H9 (cell line): ENCODE data around the gene KRT80. TPM values are rescaled to one million over a fixed set of nuclear protein-coding genes. Genes with fewer than 3 reads are reported as not detected.

Experiments used
- DNase-seq: peaks from one replicate; pipeline ENCODE4 v3.0.0-alpha.2; 2017
- H2AFZ ChIP-seq: one replicate; pipeline ENCODE4 v1.6.1; 2013; ENCODE audit warnings: mild to moderate bottlenecking, low read length, control low read depth, moderate library complexity
- H2AK5ac ChIP-seq: 2 replicates; pipeline ENCODE4 v1.6.1; 2013; ENCODE audit warnings: low read length, control low read depth, mixed read lengths; ENCODE audit not compliant: insufficient read length
- H2BK120ac ChIP-seq: one replicate; pipeline ENCODE4 v1.6.1; 2013; ENCODE audit warnings: low read depth, mild to moderate bottlenecking, low read length, control low read depth, inconsistent platforms; ENCODE audit not compliant: poor library complexity, severe bottlenecking
- H2BK12ac ChIP-seq: 2 replicates; pipeline ENCODE4 v1.6.1; 2013; ENCODE audit warnings: low read length, control low read depth, mixed read lengths, low read depth; ENCODE audit not compliant: insufficient read length
- H2BK15ac ChIP-seq: 2 replicates; pipeline ENCODE4 v1.6.1; 2013; ENCODE audit warnings: low read depth, low read length, control low read depth
- H2BK20ac ChIP-seq: one replicate; pipeline ENCODE4 v1.6.1; 2013; ENCODE audit warnings: low read depth, mild to moderate bottlenecking, low read length, control low read depth, inconsistent platforms; ENCODE audit not compliant: poor library complexity, severe bottlenecking
- H2BK5ac ChIP-seq: 2 replicates; pipeline ENCODE4 v1.6.1; 2013; ENCODE audit warnings: low read length, control low read depth, mixed read lengths; ENCODE audit not compliant: insufficient read length
- H3K14ac ChIP-seq: 2 replicates; pipeline ENCODE4 v1.6.1; 2013; ENCODE audit warnings: low read length, control low read depth; ENCODE audit not compliant: insufficient read depth
- H3K18ac ChIP-seq: 2 replicates; pipeline ENCODE4 v1.6.1; 2013; ENCODE audit warnings: low read depth, mild to moderate bottlenecking, mixed read lengths, low read length, control low read depth; ENCODE audit not compliant: insufficient read length
- H3K23ac ChIP-seq: 2 replicates; pipeline ENCODE4 v1.6.1; 2013; ENCODE audit warnings: low read length, control low read depth, mixed read lengths, low read depth; ENCODE audit not compliant: insufficient read length
- H3K23me2 ChIP-seq: 2 replicates; pipeline ENCODE4 v1.6.1; 2013; ENCODE audit warnings: low read depth, mild to moderate bottlenecking, mixed read lengths, low read length, control low read depth; ENCODE audit not compliant: insufficient read length, poor library complexity, severe bottlenecking
- H3K27ac ChIP-seq: 2 replicates; pipeline ENCODE4 v1.5.1; 2013; ENCODE audit warnings: low read length, control low read depth, mixed read lengths, low read depth; ENCODE audit not compliant: insufficient read length
- H3K27me3 ChIP-seq: 2 replicates; pipeline ENCODE4 v1.6.1; 2013; ENCODE audit warnings: low read length, control low read depth, inconsistent platforms; ENCODE audit not compliant: insufficient read depth
- H3K4ac ChIP-seq: 2 replicates; pipeline ENCODE4 v1.6.1; 2013; ENCODE audit warnings: low read depth, mild to moderate bottlenecking, control low read depth, inconsistent platforms, low read length, moderate library complexity
- H3K4me1 ChIP-seq: 2 replicates; pipeline ENCODE4 v1.6.1; 2013; ENCODE audit warnings: low read length, control low read depth, inconsistent platforms; ENCODE audit not compliant: insufficient read depth
- H3K4me2 ChIP-seq: 2 replicates; pipeline ENCODE4 v1.6.1; 2013; ENCODE audit warnings: low read length, control low read depth, mixed read lengths; ENCODE audit not compliant: insufficient read length, insufficient read depth
- H3K56ac ChIP-seq: 2 replicates; pipeline ENCODE4 v1.6.1; 2013; ENCODE audit warnings: low read depth, mild to moderate bottlenecking, mixed read lengths, low read length, control low read depth; ENCODE audit not compliant: insufficient read length
- H3K79me1 ChIP-seq: 2 replicates; pipeline ENCODE4 v1.6.1; 2013; ENCODE audit warnings: low read depth, mild to moderate bottlenecking, moderate library complexity, low read length, control low read depth, inconsistent platforms; ENCODE audit not compliant: insufficient read depth, poor library complexity, severe bottlenecking
- H3K79me2 ChIP-seq: 2 replicates; pipeline ENCODE4 v1.6.1; 2013; ENCODE audit warnings: low read length, control low read depth, inconsistent platforms; ENCODE audit not compliant: insufficient read depth
- H3K9ac ChIP-seq: 2 replicates; pipeline ENCODE4 v1.6.1; 2013; ENCODE audit warnings: low read length, control low read depth, mixed read lengths; ENCODE audit not compliant: insufficient read length; ENCODE audit errors: extremely low read depth
- H3K9me3 ChIP-seq: one replicate; pipeline ENCODE4 v1.6.1; 2013; ENCODE audit warnings: low read depth, low read length, inconsistent platforms; ENCODE audit not compliant: control insufficient read depth
- H3T11ph ChIP-seq: one replicate; pipeline ENCODE4 v1.6.1; 2013; ENCODE audit warnings: mild to moderate bottlenecking, low read length, control low read depth, inconsistent platforms
- H4K20me1 ChIP-seq: one replicate; pipeline ENCODE4 v1.6.1; 2013; ENCODE audit not compliant: control insufficient read depth, insufficient read length, insufficient read depth
- H4K5ac ChIP-seq: 2 replicates; pipeline ENCODE4 v1.6.1; 2013; ENCODE audit warnings: low read depth, mild to moderate bottlenecking, mixed read lengths, low read length, control low read depth; ENCODE audit not compliant: insufficient read length
- H4K8ac ChIP-seq: replicated peaks from 2 replicates; pipeline ENCODE4 v1.6.1; 2013; ENCODE audit warnings: low read length, control low read depth, mixed read lengths, low read depth; ENCODE audit not compliant: insufficient read length
- H4K91ac ChIP-seq: 2 replicates; pipeline ENCODE4 v1.6.1; 2013; ENCODE audit warnings: low read depth, mild to moderate bottlenecking, moderate library complexity, mixed read lengths, low read length, control low read depth; ENCODE audit not compliant: insufficient read length
- H3K27ac Mint-ChIP-seq, 3 experiments: 2 replicates in 2 of 3; 3 replicates in 1 of 3; pipeline ENCODE4 v1.8.0; 2020 to 2021; ENCODE audit warnings: mixed read lengths in 3 of 3, mild to moderate bottlenecking in 1 of 3, moderate library complexity in 1 of 3
- H3K27me3 Mint-ChIP-seq: 2 replicates; pipeline ENCODE4 v1.8.0; 2021; ENCODE audit warnings: low read depth, mild to moderate bottlenecking, moderate library complexity, mixed read lengths
- H3K36me3 Mint-ChIP-seq, 3 experiments: 2 replicates in 2 of 3; 3 replicates in 1 of 3; pipeline ENCODE4 v1.8.0; 2020 to 2021; ENCODE audit warnings: low read depth in 3 of 3, mixed read lengths in 3 of 3; ENCODE audit not compliant: insufficient read depth in 1 of 3
- H3K4me1 Mint-ChIP-seq, 2 experiments: 2 replicates each; pipeline ENCODE4 v1.8.0; 2020; ENCODE audit warnings: mixed read lengths in 2 of 2
- H3K4me3 Mint-ChIP-seq, 2 experiments: 2 replicates in 1 of 2; 3 replicates in 1 of 2; pipeline ENCODE4 v1.8.0; 2020 to 2021; ENCODE audit warnings: mild to moderate bottlenecking in 2 of 2, mixed read lengths in 2 of 2, moderate library complexity in 1 of 2
- H3K9me3 Mint-ChIP-seq, 2 experiments: 2 replicates in 1 of 2; 3 replicates in 1 of 2; pipeline ENCODE4 v1.8.0; 2020; ENCODE audit warnings: mild to moderate bottlenecking in 2 of 2, mixed read lengths in 2 of 2, moderate library complexity in 1 of 2
- WGBS: extraction: QIAGEN DNeasy Blood & Tissue Kit; methylation state at CpG from one replicate; pipeline ENCODE4 v1.1.7; 2013; ENCODE audit warnings: missing lambda C conversion rate, low lambda C conversion rate, mixed read lengths; ENCODE audit not compliant: insufficient read length; ENCODE audit errors: extremely low coverage; 5-methylcytosine and 5-hydroxymethylcytosine counted together
- total RNA-seq: library from RNA; stranded (reverse); gene quantifications from 2 replicates; pipeline ENCODE4 v1.2.1, GENCODE V29; 2021
- TF ChIP-seq, protein P1 (sequence below): fragments of 200-600 bp; sonication (generic); conservative IDR thresholded peaks from 3 replicates; pipeline ENCODE4 v1.8.0; 2021; ENCODE audit warnings: antibody characterized with exemption, mild to moderate bottlenecking

KRT80 gene
- total RNA-seq, 1 experiment from 2014 or later, result not detected

DNA sequence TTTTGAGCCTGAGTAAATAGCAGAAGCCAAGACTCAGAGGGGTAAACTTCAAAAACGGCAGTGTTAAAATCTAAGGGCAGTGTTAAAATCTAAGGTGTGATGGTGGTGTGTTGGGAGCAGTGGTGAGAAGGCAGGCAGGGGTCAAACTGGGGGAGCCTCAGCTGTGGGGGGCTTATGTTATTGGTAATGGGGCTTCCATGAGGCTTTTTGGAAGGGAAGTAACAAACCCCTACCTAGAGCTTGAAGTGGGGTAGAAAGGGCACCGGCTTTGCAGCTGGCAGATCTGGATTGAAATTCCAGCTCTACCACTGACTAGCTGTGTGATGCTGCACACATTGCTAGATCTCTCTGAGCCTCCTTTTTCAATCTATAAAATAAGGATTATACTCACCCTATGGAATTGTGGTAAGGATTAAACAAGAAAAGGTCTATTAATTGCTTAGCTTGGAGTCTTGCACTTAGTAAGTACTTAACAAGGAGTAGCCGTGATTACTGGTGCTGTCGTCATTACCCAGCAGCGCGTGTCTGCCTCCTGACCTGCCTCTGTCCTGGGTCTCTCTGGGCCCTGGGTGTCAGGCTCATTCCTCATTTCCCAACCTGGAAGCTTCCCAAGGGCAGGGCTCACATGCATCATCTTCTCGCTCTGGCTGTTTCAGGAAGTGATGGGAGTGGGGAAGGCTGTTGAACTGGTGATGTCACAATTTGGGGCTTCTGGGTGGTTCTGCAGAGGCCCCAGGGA lies 18.5 kb upstream of the KRT80 start:
- H3T11ph ChIP-seq, result no peak overlapping the region
- H3K9ac ChIP-seq, result no peak overlapping the region
- no peak overlapping the region for H4K5ac ChIP-seq
- no peak overlapping the region for H3K56ac ChIP-seq
- no peak overlapping the region; the same call in 1 of the 2 replicates for H3K14ac ChIP-seq
- WGBS, result no CpG with 5 or more reads among the region's 7 CpGs
- H3K79me1 ChIP-seq, result no peaks in the 10 kb centered on the region
- H2BK12ac ChIP-seq, result no peak overlapping the region
- Mint-ChIP-seq H3K4me3 (no peak overlapping the region), H3K36me3 (no peaks in the 10 kb centered on the region; a peak in 1 of 7 replicates), H3K4me1 (peaks cover 4 to 25% of the 10 kb centered on the region in 2 experiments), H3K9me3 (no peaks in the 10 kb centered on the region), H3K27me3 (peaks cover 7% of the 10 kb centered on the region), H3K27ac (no peak overlapping the region)
- H3K9me3 ChIP-seq, result no peaks in the 10 kb centered on the region
- H3K27me3 ChIP-seq, result no peaks in the 10 kb centered on the region
- DNase-seq, result no peak
- no peak overlapping the region for H3K18ac ChIP-seq
- H3K4me1 ChIP-seq, result no peaks in the 10 kb centered on the region
- H3K4ac ChIP-seq, result no peak overlapping the region
- no peak overlapping the region for H3K27ac ChIP-seq
- H3K4me2 ChIP-seq, result no peak overlapping the region
- no peaks in the 10 kb centered on the region for H3K23me2 ChIP-seq
- no peak overlapping the region for H3K23ac ChIP-seq
- no peak overlapping the region for H2BK5ac ChIP-seq
- no peak overlapping the region for H2AK5ac ChIP-seq
- H4K20me1 ChIP-seq, result no peaks in the 10 kb centered on the region
- TF ChIP-seq, protein P1, sequence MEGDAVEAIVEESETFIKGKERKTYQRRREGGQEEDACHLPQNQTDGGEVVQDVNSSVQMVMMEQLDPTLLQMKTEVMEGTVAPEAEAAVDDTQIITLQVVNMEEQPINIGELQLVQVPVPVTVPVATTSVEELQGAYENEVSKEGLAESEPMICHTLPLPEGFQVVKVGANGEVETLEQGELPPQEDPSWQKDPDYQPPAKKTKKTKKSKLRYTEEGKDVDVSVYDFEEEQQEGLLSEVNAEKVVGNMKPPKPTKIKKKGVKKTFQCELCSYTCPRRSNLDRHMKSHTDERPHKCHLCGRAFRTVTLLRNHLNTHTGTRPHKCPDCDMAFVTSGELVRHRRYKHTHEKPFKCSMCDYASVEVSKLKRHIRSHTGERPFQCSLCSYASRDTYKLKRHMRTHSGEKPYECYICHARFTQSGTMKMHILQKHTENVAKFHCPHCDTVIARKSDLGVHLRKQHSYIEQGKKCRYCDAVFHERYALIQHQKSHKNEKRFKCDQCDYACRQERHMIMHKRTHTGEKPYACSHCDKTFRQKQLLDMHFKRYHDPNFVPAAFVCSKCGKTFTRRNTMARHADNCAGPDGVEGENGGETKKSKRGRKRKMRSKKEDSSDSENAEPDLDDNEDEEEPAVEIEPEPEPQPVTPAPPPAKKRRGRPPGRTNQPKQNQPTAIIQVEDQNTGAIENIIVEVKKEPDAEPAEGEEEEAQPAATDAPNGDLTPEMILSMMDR, result no peak
- no peak overlapping the region for H2BK120ac ChIP-seq
- no peaks in the 10 kb centered on the region for H3K79me2 ChIP-seq
- no peak overlapping the region for H2BK15ac ChIP-seq
- H4K91ac ChIP-seq, result no peak overlapping the region
- H2BK20ac ChIP-seq, result no peak overlapping the region
- H2AFZ ChIP-seq, result no peak overlapping the region
- H4K8ac ChIP-seq, result no peak overlapping the region
